HG02571 (cell line): ENCODE measurements around the gene SNHG17.
"Not testable (repeated sequence)": the region's sequence is repeated elsewhere in the genome, so short reads cannot be mapped to it uniquely, and the experiment has no call there.

Source experiments
- ATAC-seq: cut with Tn5 transposase; IDR thresholded peaks from one replicate; pipeline ENCODE4 v1.9.1; 2021; ENCODE audit warnings: mild to moderate bottlenecking, moderate library complexity; ENCODE audit not compliant: unreplicated experiment

SNHG17 gene

DNA sequence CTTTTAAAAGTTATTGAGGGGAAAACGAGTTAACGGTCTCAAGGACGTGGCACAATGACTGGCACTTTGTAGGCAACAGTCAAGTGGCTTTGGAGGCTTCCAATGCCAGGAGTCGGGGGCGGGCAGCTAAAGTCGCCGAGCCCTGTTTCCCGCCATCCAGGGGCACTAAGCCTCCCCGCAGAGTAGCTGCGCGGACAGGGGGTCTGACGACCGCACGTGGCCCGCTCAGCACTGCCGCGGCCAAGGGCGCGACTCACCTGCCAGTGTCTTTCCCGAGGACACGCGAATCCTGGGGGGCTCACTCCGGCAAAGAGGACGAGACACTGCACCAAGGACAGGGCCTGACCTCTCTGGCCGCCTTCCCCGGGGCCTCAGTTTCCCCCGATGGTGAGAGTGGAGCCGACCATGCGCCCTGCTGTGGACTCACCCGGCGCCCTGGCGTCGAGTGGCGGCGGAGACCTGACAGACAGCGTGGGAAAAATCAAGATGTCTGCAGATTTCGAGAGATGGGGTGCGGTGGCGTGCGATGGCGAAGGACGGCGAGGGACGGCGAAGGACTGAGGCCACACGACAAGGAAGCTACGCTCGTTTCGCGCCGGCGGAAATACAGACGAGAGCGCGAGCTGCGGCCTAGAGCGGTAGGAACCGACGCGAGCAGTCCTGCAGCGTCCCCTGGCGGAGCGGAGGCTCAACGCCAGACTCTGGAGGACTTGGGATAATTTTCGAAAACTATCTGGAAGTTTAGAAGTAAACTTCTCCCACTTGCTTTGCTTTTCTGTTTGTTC, at the start of gene SNHG17:
Gene SNHG17, minus strand, starts transcription at position 559 of the 785 bp plus-strand sequence.
- ATAC-seq: peak; percentile 61

DNA sequence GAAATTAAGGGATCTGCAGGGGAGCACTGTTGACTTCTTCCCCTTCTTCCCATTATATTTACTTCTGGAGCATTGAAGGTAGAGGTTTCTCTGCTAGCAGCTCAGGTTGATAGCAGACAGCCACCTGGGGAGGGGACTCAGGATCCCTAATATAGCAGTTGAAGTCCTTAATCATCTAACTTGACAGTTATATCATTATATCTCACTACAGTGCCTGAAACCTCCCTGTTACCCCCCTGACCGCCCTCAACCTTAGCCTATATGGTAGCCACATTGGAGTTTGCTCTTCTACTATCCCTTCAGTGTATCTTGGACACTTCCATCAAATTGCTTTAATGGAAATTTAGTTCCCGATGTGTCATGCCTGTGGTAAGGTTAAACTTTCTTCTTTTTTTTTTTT, 44.5 kb upstream of the SNHG17 start:
- ATAC-seq: no peak

DNA sequence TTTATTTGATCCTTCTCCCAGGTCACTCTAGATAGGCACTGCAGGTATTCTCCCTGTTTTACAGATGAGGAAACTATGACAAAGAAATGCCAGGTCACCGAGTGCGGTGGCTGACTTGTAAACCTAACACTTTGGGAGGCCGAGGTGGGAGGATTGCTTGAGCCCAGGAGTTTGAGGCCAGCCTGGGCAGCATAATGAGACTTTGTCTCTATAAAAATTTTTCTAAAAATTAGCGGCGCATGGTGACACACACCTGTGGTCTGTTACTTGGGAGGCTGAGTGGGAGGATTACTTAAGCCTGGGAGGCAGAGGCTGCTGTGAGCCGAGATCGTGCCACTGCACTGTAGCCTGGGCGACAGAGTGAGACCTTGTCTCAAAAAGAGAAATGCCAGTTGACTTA, 42.6 kb upstream of the SNHG17 start:
- ATAC-seq: no peak

DNA sequence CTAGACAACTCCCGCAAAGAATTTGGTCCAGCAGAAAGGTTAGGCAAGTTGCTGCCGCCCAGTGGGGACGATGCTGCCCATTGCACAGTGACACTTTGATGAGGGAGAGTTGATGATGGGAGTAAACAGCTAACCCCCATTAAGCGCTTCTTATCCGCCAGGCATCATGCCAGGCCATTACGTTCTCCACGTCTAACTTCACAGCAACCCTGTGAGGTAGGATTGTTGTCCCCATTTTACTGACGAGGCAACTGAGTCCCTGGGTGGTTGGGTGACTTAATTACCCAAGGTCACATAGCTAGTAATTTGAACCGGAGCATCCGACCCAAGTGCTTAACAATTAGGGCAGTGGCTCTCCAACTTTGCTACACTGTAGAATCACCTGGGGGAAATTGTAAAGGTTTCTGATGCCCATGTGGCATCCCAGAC, 38.3 kb upstream of the SNHG17 start:
- ATAC-seq: peak; percentile 9

DNA sequence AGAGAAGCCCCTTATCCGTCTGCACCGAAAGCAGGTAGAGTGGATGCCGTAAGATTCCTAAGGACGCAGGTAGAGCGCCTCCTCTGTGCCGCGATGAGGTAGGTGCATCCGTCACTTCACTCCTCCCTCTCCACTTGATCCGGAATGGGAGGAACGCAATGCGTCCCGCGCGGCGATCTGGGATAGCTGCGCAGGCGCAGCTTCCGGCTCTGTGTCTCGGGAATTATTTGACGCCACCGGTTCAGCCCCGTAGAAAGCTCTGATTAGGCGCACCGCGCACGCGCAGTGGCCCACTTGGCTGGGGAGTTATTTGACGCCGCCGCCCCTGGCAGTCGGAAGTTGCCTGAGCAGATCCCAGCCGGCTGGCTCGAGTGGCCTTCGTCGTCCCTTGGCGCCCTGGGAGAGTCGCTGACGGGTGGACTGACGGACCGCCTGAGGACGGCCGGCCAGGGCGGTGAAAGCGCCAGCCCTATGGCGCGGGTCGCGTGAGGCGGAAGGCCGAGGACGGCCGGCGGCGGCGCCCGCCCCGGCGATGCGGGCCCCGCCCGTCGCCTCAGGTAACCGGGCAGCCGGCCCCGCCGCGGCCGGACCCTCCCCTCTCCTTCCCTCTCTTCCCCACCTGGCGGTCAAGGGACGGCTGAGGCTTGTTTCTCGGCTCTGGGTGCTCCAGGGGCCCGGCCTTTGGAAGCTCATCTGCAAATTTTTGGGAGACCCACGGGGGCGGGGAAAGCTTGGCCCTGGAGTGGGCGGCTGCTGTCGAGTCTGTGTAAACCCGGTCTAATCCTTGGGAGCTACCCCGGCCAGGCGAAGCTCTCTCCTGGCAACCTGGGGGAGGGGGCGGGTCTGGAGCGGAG, 37.6 kb upstream of the SNHG17 start, which contains the start of gene RALGAPB:
Gene RALGAPB, plus strand, starts transcription at position 331 of the 854 bp plus-strand sequence. CDS start 15,590 bp downstream, outside the sequence.
- peak; percentile 92 for ATAC-seq

DNA sequence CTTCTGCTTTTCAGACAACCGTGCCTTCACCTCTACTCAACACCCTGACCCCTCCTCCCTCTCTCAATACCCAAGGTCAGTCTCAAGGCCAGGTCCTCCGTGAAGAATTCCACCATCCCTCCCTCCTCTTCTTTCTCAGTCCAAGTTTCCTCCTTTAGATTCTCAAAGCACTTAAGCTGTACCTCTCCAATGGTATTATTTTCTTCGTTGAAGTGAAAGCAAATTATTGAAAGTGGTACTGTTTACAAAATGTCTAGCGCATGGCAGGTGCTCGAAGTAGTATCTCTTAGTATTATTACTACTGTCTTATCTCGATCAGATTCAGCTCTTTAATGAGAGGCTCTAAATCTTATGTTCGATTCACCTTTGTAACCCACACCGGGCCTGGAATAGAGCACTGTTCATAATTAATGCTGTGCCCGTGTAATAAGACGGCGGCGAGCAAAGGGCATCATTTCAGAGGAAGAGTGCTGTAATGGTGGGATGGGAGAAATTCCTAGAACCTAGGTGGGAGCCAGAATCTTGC, 36.9 kb upstream of the SNHG17 start:
- no peak for ATAC-seq

DNA sequence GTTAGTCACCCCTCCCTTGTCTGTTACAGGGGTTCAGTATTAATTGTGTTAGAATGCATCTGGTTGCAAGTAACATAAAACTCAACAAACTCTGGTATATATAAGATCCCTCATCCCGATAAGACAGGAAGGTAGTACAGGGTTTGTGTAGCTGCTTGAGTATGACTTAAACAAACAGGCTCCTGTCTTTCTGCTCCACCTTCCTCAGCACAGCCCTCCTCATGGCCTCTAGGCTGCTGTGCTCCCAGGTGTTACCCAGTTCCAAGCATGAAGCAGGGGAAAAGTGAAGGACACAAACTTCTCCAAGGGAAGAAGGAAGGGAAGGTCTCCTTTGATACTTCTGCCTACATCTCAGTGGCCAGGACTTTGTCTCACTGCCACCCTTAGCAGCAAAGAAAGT, 36.1 kb upstream of the SNHG17 start:
- ATAC-seq: no peak

DNA sequence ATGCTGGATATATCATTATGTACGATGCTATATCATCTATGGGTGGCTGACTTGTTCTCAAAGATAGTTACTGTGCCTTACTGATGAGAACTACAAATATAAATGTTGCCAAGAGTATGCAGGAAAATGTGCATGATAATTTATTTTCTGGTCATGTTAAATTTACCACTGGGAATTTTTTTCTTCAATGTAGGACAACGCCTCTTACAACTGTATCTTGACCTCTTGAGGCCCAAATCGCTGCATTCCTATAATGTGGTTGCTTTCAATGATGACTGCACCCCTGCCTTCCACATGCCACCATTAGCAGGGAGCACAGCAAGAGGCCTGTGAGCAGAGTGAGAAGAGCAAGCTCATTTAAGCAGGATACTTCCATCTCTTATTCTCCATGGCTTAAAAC, 31.9 kb upstream of the SNHG17 start:
- no peak for ATAC-seq

DNA sequence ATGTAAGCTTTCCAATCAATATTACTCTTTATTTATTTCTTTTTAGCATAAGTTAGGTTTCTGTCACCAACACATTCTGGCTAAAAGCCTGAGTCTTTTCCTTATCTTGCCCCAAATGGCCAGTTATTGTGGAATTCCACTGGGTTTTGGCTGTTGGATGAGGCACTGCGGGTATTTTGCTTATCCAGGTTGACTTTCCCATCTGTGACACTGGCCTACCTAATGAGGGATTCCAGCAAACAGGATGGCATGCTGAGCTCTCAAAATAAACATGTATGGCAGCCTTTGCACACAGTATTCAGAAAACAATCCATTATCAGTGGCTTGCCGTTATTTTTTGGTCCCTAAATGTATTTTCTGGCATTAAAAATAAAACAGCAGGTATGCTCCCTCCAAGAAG, 31.0 kb upstream of the SNHG17 start:
- no peak for ATAC-seq

DNA sequence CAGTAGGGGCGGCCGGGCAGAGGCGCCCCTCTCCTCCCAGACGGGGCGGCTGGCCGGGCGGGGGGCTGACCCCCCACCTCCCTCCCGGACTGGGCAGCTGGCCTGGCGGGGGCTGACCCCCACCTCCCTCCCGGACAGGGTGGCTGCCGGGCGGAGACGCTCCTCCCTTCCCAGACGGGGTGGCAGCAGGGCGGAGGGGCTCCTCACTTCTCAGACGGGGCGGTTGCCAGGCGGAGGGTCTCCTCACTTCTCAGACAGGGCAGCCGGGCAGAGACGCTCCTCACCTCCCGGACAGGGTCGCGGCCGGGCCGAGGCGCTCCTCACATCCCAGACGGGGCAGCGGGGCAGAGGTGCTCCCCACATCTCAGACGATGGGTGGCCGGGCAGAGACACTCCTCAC, 26.4 kb upstream of the SNHG17 start:
- not testable (repeated sequence) for ATAC-seq

DNA sequence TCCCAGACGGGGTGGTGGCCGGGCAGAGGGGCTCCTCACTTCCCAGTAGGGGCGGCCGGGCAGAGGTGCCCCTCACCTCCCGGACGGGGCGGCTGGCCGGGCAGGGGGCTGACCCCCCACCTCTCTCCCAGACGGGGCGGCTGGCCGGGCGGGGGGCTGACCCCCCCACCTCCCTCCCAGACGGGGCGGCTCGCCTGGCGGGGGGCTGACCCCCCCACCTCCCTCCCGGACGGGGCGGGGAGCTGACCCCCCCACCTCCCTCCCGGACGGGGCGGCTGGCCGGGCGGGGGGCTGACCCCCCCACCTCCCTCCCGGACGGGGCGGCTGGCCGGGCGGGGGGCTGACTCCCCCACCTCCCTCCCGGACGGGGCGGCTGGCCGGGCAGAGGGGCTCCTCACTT, 26.0 kb upstream of the SNHG17 start:
- ATAC-seq: not testable (repeated sequence)

DNA sequence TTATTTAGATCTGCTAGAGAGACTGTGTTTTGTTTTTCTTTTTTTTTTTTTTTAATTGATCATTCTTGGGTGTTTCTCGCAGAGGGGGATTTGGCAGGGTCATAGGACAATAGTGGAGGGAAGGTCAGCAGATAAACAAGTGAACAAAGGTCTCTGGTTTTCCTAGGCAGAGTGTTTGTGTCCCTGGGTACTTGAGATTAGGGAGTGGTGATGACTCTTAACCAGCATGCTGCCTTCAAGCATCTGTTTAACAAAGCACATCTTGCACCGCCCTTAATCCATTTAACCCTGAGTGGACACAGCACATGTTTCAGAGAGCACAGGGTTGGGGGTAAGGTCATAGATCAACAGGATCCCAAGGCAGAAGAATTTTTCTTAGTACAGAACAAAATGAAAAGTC, 25.5 kb upstream of the SNHG17 start:
- ATAC-seq: not testable (repeated sequence)

DNA sequence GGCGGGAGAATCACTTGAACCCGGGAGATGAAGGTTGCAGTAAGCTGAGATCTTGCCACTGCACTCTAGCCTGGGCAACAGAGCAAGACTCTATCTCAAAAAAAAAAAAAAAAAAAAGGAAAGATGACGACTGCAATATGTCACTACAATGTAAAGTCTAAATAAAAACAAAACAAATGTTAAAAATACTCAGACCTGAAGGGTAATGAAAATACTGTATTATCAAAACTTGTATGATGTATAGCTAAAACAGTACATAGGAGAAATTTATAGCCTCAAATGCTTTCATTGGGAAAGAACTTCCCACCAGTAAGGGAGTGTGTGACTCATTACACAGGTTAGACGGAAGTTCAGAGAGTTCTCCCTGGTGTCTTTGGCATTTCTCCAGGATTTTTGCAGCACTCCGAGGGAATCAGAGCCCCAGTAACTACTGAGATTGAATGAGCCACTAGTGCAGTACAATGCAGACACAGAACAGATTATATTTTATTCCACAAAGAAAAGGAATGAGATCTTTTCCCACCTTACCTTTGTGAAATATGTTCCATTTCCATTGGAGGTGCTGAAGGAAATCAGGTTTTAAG, 25.0 kb upstream of the SNHG17 start:
- ATAC-seq: no peak

DNA sequence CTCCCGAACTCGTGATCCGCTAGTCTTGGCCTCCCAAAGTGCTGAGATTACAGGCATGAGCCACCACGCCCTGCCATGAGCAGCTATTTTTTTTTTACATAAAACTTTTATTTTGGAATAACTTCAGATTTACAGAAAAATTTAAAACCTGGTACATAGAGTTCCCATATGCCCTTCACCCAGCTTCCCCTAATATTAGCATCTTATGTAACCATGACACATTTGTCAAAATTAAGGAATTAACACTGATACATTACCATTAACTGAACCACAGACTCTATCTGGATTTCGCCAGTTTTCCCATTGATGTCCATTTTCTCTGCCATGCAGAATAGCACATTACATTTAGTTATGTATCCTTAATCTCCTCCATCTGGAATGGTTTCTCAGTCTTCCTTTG, 23.2 kb upstream of the SNHG17 start:
- ATAC-seq: no peak

DNA sequence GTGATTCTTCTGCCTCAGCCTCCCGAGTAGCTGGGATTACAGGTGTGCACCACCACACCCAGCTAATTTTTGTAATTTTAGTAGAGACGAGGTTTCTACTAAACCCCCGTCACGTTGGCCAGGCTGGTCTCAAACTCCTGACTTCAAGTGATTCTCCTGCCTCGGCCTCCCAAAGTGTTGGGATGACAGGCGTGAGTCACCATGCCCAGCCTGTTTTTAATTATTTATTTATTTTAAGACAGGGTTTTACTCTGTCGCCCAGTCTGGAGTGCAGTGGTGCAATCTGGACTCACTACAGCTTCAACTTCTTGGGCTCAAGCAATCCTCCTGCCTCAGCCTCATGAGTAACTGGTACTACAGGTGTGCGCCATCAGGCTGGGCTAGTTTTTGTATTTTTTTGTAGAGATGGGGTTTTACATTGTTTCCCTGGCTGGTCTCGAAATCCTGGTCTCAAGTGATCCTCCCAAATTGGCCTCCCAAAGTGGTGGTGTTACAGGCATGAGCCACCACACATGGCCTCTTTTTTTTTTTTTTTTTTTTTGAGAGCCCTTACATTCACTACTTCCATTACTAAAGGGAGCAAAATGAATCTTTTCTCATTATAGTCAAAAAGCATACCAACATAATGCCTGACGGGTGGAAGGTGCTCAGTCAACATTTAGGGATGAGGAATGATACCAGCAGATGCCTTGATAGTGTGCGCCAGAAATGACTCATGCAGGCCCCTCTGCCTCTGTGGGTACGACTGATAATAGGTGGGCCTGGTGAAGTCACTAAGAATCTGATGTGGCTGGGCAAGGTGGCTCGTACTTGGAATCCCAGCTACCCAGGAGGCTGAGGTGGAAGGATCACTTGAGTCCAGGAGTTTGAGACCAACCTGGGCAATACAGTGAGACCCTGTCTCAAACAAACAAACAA, 19.7 kb upstream of the SNHG17 start:
- ATAC-seq: no peak

DNA sequence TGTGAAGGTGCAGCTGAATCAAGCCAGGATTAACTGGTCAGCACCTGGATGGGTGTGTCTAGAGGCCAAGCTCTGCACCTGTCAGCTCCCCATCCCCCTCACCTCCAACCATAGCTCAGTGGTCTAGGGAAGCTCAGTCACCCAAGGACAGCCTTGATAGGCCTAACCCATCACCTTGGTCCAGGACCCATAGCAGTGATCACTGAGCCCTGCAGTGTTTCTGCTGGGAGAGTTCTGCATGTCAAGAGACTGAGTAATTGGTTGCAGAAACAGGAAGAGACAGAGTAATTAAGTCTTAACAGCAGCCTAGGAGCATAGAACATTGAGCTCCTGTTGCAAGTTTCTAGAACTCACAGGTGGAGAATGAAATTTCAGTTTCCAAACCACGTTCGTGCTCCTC, 18.8 kb upstream of the SNHG17 start:
- ATAC-seq: no peak

DNA sequence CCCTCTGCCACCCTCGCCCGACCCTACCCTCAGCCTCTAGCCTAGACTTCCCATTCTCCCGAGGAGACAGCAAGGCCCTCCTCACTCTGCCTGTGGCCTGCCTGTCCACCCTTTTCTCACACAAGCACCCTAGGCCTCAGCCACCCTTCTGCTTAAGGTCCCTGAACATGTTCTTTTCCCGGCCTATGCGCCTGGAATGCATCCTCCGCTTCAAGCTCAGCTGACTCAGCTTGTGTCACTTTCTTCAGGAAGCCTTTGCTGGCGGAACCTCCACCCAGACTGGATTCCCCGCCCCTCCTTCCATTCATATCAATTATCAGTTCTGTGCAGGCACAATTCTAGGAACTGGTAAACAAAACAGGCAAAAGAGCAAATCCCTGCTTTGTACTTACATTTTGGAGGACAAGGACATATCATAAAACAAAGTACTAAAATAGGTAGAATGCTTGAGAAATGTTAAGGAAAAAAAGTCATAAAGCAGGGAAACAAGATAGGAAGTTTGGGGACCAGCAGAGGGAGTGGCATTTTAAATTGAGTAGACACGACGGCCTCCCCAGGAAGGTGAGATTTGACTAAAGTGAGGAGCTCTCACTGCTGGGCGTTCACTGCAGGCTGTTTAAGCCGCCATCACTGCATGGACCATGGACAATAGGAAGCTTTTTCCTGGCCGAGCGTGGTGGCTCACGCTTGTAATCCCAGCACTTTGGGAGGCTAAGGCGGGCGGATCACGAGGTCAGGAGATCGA, 17.9 kb upstream of the SNHG17 start:
- ATAC-seq: no peak

DNA sequence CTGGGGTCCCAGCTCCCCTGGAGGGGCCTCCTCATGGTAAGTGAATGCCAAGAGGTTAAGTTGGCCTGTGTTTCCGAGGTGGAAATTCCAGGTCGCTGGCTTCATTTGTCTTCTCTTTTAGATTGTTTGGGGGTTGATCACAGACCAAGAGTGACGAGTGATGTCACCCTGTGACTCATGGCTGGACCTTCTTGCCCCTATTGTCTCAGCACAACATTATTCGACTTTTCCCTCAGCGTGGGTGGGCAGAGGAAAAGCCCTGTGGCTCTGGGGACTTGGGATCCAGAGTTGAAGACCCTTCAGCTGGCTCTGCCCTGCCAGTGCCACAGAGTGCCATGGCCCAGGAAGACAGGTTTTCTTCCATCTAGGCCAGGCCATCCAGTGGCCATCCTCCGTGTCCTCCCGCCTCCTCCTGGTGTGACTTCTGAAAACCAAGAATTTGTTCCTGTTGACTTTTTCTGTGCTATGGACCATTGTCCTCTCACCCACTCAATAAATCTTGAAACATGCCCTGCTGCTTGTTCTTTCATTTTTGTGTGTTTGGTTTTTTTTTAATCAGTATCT, 15.4 kb upstream of the SNHG17 start:
- ATAC-seq: no peak

DNA sequence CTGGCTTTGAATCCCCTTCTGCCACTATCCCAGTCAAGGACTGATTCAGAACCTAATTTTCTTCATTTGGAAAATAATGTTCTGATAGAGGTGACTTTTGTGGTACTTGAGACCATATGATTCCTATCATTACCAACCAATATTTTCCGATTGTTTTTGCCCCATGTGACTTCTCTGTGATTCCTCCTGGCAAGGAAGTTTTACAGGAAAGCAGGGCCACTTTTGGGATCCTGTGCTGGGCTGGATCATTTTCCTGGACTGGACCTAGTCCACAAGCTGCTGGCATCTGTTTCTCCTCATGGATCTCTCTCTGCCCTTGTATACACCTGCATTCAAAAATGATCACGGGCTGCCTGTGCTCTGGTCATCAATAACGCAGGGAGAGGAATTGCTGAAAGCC, 13.9 kb upstream of the SNHG17 start:
- no peak for ATAC-seq
